ENCODE results near the gene SYT1.

SYT1 gene

DNA sequence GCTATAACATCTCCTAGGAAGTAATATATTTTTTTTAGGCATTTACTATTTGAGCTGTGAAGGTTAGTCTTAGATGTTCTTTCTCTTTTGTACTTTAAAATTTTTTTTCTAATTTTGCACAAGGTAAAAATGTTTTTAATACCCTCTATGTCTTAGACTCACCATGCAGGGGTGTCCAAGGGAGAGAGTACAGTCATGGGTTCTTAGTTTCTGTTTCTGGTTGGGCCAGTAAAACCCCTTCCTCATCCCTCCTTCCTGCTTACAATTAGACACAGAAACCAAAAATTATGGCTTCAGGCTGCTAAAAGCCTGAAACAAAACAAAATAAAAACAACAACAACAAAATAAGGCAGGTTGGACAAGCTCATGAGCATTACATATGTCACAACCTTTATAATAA is 193.0 kb downstream of the SYT1 start:
- no peaks in the 10 kb centered on the region for H3K27me3 ChIP-seq (ENCODE audit: control insufficient read depth, insufficient read depth, low read length)
- H3K4me3 ChIP-seq (ENCODE audit: low read depth, low read length) = no peak overlapping the region
- H3K4me1 ChIP-seq = no peaks in the 10 kb centered on the region
- H3K9ac ChIP-seq = no peak overlapping the region
- no peak overlapping the region for H2AFZ ChIP-seq
- H3K36me3 ChIP-seq (ENCODE audit: control insufficient read depth, insufficient read depth, low read length) = no peaks in the 10 kb centered on the region
- H3K4me2 ChIP-seq (ENCODE audit: low read length) = no peak overlapping the region
- no peaks in the 10 kb centered on the region for H3K9me3 ChIP-seq (ENCODE audit: control insufficient read depth, low read length)
- H3K27ac ChIP-seq = no peak overlapping the region
- no peaks in the 10 kb centered on the region for H3K79me2 ChIP-seq
- no peak for TF ChIP-seq CTCF (IDR thresholded peaks at IDR 0.05)

- Histone ChIP-seq H3K4me2 (ENCODE audit: low read length) (no peak overlapping the region), H3K36me3 (ENCODE audit: control insufficient read depth, insufficient read depth, low read length) (no peaks in the 10 kb centered on the region), H3K9ac (no peak overlapping the region), H3K4me3 (ENCODE audit: low read depth, low read length) (no peak overlapping the region), H3K27ac (no peak overlapping the region), H3K9me3 (ENCODE audit: control insufficient read depth, low read length) (no peaks in the 10 kb centered on the region), H3K79me2 (no peaks in the 10 kb centered on the region), H2AFZ (no peak overlapping the region), H3K4me1 (no peaks in the 10 kb centered on the region), H3K27me3 (ENCODE audit: control insufficient read depth, insufficient read depth, low read length) (no peaks in the 10 kb centered on the region)
- TF ChIP-seq CTCF (IDR thresholded peaks at IDR 0.05) = no peak
These were observed 193.8 kb downstream of the SYT1 start for GRCh38 chr12:79058342-79058741.

DNA sequence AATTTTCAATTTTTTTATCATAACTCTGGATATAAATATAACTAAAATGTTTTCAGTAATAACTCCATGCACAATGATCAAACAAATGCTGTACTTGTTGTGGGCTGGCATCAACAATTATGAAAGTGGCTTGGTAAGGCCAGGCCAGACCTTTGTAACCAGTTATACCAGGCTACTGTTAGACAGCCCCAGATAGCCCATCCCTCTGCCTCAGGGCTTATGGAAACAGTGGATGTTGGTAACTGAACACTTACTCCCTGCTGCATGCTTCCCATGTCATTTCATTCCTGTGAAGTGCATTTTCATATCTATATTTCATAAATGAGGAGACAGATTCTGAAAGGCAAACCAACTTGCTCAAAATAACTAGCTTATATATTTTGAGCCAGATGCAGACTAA is 195.0 kb downstream of the SYT1 start:
- H3K27me3 ChIP-seq (ENCODE audit: control insufficient read depth, insufficient read depth, low read length) = no peaks in the 10 kb centered on the region
- H3K4me1 ChIP-seq = no peaks in the 10 kb centered on the region
- H3K4me2 ChIP-seq (ENCODE audit: low read length) = no peak overlapping the region
- no peak overlapping the region for H3K27ac ChIP-seq
- H3K9me3 ChIP-seq (ENCODE audit: control insufficient read depth, low read length) = no peaks in the 10 kb centered on the region
- no peak overlapping the region for H3K9ac ChIP-seq
- H3K36me3 ChIP-seq (ENCODE audit: control insufficient read depth, insufficient read depth, low read length) = no peaks in the 10 kb centered on the region
- H3K79me2 ChIP-seq = no peaks in the 10 kb centered on the region
- no peak overlapping the region for H3K4me3 ChIP-seq (ENCODE audit: low read depth, low read length)
- TF ChIP-seq CTCF (IDR thresholded peaks at IDR 0.05) = no peak
- H2AFZ ChIP-seq = no peak overlapping the region

GRCh38 chr12:79063258-79063657 is 198.7 kb downstream of the SYT1 start:
- TF ChIP-seq CTCF (IDR thresholded peaks at IDR 0.05) = no peak
- Histone ChIP-seq H3K4me1 (no peaks in the 10 kb centered on the region), H3K9me3 (ENCODE audit: control insufficient read depth, low read length) (no peaks in the 10 kb centered on the region), H3K4me3 (ENCODE audit: low read depth, low read length) (no peak overlapping the region), H3K27ac (no peak overlapping the region), H3K79me2 (no peaks in the 10 kb centered on the region), H3K4me2 (ENCODE audit: low read length) (no peak overlapping the region), H2AFZ (no peak overlapping the region), H3K9ac (no peak overlapping the region), H3K27me3 (ENCODE audit: control insufficient read depth, insufficient read depth, low read length) (no peaks in the 10 kb centered on the region), H3K36me3 (ENCODE audit: control insufficient read depth, insufficient read depth, low read length) (no peaks in the 10 kb centered on the region)

DNA sequence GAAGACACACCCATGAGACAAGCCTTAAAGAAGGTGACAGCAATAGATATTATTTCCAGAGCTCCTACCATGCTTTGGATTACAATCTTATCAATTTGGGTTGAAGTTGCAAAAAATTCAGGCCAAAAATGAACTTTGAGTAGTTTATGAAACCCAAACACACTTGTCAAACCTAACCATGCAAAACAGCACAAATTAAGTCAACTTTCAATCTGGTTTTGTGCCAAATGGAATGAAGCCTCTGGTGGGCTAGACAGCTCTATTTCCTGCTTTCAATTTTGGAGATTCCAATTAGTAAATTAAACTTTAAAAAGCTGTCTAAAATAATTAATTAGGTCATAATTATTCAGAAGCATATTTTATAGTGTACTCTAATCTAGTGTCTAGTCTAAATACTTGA is 203.4 kb downstream of the SYT1 start:
- H3K4me1 ChIP-seq = no peaks in the 10 kb centered on the region
- no peaks in the 10 kb centered on the region for H3K79me2 ChIP-seq
- no peaks in the 10 kb centered on the region for H3K27me3 ChIP-seq (ENCODE audit: control insufficient read depth, insufficient read depth, low read length)
- no peaks in the 10 kb centered on the region for H3K36me3 ChIP-seq (ENCODE audit: control insufficient read depth, insufficient read depth, low read length)
- H2AFZ ChIP-seq = no peak overlapping the region
- TF ChIP-seq CTCF (IDR thresholded peaks at IDR 0.05) = no peak
- H3K27ac ChIP-seq = no peak overlapping the region
- no peak overlapping the region for H3K4me2 ChIP-seq (ENCODE audit: low read length)
- no peaks in the 10 kb centered on the region for H3K9me3 ChIP-seq (ENCODE audit: control insufficient read depth, low read length)
- H3K4me3 ChIP-seq (ENCODE audit: low read depth, low read length) = no peak overlapping the region
- H3K9ac ChIP-seq = no peak overlapping the region

All from parathyroid adenoma (tissue), 2 donors.